Subcutaneous adipose tissue (tissue), 4 donors: ENCODE results near the gene AP3S2. TPM values are rescaled to one million over a fixed set of nuclear protein-coding genes. Genes with fewer than 3 reads are reported as not detected.

ENCODE experiments used
- total RNA-seq, 4 donors: library from RNA; depleted of rRNA; stranded (reverse); fragments of >200 nt; gene quantifications; one replicate each; pipeline ENCODE4 v1.1.0, GENCODE V29; 2016
- TF ChIP-seq, protein P1 (sequence below): fragments of 450-650 bp; IDR thresholded peaks from one replicate; pipeline ENCODE4 v1.5.1; 2016; ENCODE audit warnings: low read depth, mild to moderate bottlenecking, control low read depth, antibody characterized with exemption, moderate library complexity

AP3S2 gene
- total RNA-seq, 4 donors from 2014 or later = 54.4 to 86.9 (median 66.9) TPM

DNA sequence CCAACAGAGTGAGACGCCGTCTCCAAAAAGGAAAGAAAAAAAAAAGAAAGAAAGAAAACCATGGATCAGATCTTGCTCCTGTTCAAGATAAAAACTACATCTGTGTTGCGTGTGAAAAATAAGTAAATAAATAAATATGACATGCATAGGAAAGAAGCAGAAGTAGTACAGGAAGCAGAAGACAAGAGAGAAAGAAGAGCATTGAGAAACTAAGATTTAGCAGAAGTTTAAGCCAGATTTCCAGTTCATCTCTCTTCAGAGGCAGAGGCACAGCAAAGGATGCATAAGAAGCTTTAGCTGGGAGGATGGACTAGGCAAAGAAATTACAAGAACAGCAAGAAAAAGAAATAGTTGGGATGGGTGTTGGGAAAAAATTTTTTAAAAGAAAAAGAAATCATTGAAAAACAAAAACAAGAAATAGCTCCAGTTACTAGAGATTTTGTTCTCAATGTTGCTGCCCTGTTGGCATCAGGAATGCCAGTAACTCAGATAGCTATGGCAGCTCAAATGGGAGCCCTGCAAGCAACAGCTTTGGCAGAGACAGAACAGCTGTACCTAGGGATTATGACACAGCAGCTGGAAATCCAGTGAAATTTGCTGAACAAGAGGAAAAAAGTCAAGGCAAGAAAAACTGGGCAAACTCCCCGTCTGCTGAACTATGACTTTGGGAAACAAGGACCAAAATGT is 17.3 kb downstream of the AP3S2 start:
- TF ChIP-seq, protein P1, sequence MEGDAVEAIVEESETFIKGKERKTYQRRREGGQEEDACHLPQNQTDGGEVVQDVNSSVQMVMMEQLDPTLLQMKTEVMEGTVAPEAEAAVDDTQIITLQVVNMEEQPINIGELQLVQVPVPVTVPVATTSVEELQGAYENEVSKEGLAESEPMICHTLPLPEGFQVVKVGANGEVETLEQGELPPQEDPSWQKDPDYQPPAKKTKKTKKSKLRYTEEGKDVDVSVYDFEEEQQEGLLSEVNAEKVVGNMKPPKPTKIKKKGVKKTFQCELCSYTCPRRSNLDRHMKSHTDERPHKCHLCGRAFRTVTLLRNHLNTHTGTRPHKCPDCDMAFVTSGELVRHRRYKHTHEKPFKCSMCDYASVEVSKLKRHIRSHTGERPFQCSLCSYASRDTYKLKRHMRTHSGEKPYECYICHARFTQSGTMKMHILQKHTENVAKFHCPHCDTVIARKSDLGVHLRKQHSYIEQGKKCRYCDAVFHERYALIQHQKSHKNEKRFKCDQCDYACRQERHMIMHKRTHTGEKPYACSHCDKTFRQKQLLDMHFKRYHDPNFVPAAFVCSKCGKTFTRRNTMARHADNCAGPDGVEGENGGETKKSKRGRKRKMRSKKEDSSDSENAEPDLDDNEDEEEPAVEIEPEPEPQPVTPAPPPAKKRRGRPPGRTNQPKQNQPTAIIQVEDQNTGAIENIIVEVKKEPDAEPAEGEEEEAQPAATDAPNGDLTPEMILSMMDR = no peak

DNA sequence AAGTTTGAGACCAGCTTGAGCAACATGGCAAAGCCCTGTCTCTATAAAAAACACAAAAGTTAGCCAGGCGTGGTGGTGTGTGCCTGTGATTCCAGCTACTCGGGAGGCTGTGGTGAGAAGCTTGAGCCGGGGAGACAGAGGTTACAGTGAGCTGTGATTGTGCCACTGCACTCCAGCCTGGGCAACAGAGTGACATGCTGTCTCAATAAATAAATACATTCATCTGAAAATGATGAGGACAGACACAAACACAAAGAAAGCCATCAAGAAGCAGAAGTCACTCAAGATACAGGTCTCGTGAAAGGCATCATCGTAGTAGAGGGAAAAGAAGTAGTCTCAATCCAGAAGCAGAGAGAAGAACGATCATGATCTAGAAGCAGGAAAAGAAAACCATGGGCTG is 18.1 kb downstream of the AP3S2 start:
- TF ChIP-seq, protein P1 = no peak

DNA sequence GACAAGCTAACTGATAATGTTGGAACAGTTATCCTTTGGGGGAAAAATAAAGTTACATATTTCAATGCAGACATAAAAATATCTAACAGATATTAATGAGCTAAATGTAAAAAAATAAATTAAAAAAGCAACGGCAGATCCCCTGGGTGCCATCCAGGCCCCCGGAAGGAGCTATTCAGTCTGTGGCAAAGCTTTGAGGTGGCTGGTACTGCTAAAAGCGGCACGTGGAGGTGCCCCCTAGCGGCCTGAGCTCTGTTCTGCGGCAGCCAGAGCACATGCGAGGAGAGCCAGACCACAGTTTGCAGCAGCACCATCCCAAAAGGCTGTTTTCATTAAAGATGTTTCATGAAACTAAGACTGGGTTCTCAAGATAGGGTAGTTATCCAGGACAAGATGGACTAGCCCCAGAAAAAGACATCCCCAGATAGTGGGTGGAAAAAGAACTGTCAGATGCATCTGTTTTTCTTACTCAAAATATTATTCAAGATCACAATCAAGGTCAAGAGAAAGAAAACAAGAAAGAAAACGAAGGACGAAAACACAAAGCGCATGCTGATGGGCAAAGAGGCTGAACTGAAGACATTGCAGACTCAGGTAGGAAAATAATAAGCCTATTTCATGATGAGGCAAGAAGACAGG is 18.7 kb downstream of the AP3S2 start:
- TF ChIP-seq, protein P1 = no peak

DNA sequence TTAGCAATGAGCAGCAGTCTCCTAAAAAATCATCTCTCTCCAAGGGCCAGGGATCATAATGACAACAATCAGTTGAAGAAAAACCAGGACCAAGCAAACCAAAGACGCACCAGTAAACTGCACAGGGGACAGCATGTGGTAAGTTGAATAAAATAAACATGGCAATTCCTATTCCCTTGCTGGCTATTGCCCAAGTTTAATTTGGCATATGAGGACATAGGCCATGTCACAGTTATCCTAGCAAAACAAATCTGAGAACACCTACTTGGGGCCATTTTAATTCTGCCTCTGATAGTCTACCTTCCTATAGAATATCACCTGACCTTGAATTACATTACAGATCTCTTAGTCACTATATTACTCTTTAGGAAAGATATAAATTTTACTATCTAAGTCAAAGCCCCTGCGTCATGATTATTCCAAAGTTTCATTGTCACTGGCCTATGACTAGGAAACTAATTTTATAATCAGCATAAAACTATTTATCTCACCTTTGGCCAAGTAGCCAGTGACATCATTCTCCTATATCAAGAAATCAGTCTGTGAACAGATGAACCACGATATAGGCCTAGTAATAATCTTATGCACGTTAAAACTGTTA is 23.0 kb downstream of the AP3S2 start:
- TF ChIP-seq, protein P1 = no peak

DNA sequence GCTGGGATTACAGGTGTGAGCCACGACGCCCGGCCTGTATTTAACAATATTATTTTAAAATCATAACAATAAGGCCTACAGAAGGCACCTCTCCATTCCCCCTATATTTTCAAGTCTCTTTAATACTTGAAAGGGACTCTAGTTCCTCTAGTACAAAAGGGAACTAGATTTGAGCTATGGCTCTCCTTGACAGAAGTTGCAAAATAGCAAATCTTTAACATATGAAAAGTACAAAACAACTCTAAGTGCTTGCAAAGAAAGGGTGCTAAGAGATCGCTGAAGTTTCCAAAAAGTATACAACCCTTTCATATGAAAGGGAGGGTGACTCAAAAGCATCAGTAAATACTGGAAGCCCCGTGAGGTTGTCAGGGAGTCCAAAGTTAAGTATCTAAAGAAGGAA is 23.8 kb downstream of the AP3S2 start:
- TF ChIP-seq, protein P1 = no peak

DNA sequence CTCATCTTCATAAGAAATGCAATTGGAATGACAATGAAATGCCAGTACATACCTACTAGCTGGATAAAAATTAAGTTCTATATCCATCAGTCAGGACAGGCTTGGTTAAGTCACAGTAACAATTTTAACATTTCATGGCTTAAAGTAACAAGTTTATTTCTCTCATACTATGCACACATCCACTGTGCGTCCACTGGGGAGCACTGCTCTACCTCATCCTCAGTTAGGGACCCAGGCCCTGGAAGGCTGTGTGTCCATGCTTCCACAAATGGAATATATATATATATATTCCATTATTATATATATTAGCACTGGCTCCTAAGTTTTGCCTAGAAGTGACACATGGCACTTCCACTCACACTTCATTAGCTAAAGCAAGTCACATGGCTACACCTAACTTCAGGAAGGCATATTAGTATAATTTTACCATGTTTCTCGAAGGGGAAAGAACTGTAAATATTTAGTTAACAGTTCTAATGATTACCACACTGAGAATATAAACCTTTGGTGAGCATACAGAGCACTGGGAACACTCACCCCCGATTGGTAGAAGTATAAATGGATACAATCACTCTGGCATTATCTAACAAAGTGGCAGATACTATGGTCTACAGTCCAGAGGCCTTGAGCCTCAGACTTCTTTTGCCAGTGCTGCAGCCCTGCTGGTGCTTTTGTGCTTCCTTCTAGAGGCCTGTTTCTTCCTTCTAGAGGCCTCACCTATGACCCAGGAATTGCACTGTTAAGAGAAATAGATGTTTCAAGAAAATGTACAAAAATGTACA is 28.6 kb downstream of the AP3S2 start:
- TF ChIP-seq, protein P1 = no peak

DNA sequence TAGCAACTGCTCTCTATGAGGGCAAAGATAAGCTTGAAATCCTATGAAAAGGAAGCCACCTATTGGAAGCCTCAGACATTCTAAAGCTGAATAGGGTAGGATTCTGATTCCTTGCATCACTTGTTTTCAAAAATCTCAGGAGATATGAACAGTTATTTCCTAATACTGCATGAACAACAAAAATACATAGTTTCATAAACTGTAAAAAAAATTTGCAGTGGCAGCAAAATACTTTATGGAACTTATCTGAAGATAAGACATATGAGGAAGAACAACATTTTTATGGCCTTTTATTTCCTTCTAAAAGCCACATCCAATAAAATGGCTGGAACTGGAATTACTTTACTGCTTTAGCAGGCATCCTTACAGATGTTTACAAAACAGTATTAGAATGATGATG is 29.9 kb downstream of the AP3S2 start:
- TF ChIP-seq, protein P1 = no peak
